GM19372 (cell line): ENCODE data around the gene CIPC.

Experiments
- ATAC-seq: cut with Tn5 transposase; IDR thresholded peaks from one replicate; pipeline ENCODE4 v1.9.1; 2021; ENCODE audit warnings: mild to moderate bottlenecking, low read depth, moderate library complexity; ENCODE audit not compliant: unreplicated experiment

The CIPC gene

GRCh38 chr14:77123381-77124325 is 25.6 kb downstream of the CIPC start:
- ATAC-seq = no peak

- no peak for ATAC-seq
Measured at GRCh38 chr14:77124345-77125280, 26.6 kb downstream of the CIPC start.

GRCh38 chr14:77125281-77125801 is 27.3 kb downstream of the CIPC start:
- no peak for ATAC-seq

GRCh38 chr14:77125823-77126325 is 27.8 kb downstream of the CIPC start:
- no peak for ATAC-seq

- ATAC-seq = no peak
Measured at GRCh38 chr14:77126461-77126990, 28.5 kb downstream of the CIPC start.

GRCh38 chr14:77128414-77128891 is 30.4 kb downstream of the CIPC start:
- ATAC-seq = no peak

GRCh38 chr14:77130386-77130785 is 32.3 kb downstream of the CIPC start:
- ATAC-seq = no peak

GRCh38 chr14:77131206-77131605 is 33.1 kb downstream of the CIPC start:
- no peak for ATAC-seq

GRCh38 chr14:77131871-77132486 is 33.9 kb downstream of the CIPC start:
- no peak for ATAC-seq

- no peak for ATAC-seq
Measured at GRCh38 chr14:77133720-77134338, 35.8 kb downstream of the CIPC start.

GRCh38 chr14:77139022-77139421 is 41.0 kb downstream of the CIPC start:
- no peak for ATAC-seq

- no peak for ATAC-seq
Measured at GRCh38 chr14:77139540-77140358, 41.7 kb downstream of the CIPC start.

GRCh38 chr14:77140359-77141213 is 42.5 kb downstream of the CIPC start:
- no peak for ATAC-seq

GRCh38 chr14:77141214-77142004 is 43.4 kb downstream of the CIPC start, which contains the start of gene ZDHHC22:
Gene ZDHHC22, minus strand, starts transcription at chr14:77141791. Its CDS starts 2,053 bp downstream, at chr14:77139738.
- no peak for ATAC-seq

- ATAC-seq = no peak
Measured at GRCh38 chr14:77142005-77142800, 44.1 kb downstream of the CIPC start.

GRCh38 chr14:77143071-77143470 is 45.0 kb downstream of the CIPC start:
- ATAC-seq = no peak
